ENCODE data around the gene MED31. TPM values are rescaled to one million over a fixed set of nuclear protein-coding genes. Genes with fewer than 3 reads are reported as not detected.

Gene MED31
- total and polyA plus RNA-seq, 2 of the 13 experiments (the other 11 are each of a cell fraction or from before 2014, with no cell fraction given): 19.0 to 20.9 TPM

DNA sequence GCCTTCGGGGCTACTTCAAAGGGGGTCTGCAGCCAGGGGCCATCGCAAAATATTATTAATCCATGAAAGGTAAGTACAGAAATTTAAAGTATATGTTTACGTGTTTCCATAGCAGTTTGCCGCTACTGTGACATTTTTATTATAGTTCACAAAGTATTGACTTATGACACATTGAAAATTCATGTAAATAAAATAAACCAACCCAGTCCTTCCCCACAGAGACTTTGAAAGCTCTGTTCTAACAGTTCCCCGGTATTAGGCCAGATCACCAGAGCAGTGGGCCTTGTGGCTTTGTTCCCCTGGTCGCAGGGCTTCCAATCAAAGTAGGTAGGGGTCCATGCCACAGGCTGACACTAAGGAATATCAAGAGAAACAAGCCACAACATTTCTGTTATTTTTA, 24.8 kb downstream of the MED31 start:
- Histone ChIP-seq H3K27ac (ENCODE audit: extremely low read length, insufficient read depth, low read length) (no peak overlapping the region), H3K4me1 (ENCODE audit: insufficient read depth, low read length) (no peaks in the 10 kb centered on the region), H3K36me3 (replicated peaks in 1 of 2; ENCODE audit: control insufficient read depth in 1 of 2, insufficient read depth in 2 of 2, low read length in 2 of 2) (peaks cover 14 to 65% of the 10 kb centered on the region in 2 experiments; a peak in 4 of 5 replicates), H3K4me2 (ENCODE audit: low read depth, low read length) (no peak overlapping the region), H3K27me3 (ENCODE audit: control insufficient read depth in 1 of 2, insufficient read depth in 2 of 2, low read length in 2 of 2) (no peaks in the 10 kb centered on the region), H3K4me3 (replicated peaks in 1 of 3; ENCODE audit: insufficient read depth in 1 of 3, low read depth in 2 of 3, low read length in 3 of 3) (no peak overlapping the region), H2AFZ (ENCODE audit: low read length) (no peak overlapping the region), H3K79me2 (ENCODE audit: insufficient read depth, low read length) (no peaks in the 10 kb centered on the region), H3K9ac (ENCODE audit: insufficient read depth, low read depth, low read length) (no peak overlapping the region), H4K20me1 (ENCODE audit: insufficient read depth, low read length) (no peaks in the 10 kb centered on the region), H3K9me3 (ENCODE audit: low read length) (no peaks in the 10 kb centered on the region)
- ChIA-PET POLR2A (no interaction called here), CTCF (ENCODE audit: low intra/inter-chr PET ratio, low total read pairs) (no interaction called here)
- WGBS (ENCODE audit: low lambda C conversion rate): 96% methylated on average over 6 of the region's 6 CpGs
- intact Hi-C loops (cut with micrococcal nuclease; ENCODE audit: unreplicated experiment): no loop called here
- no peak for TF ChIP-seq POLR2AphosphoS2 (IDR thresholded peaks at IDR 0.05; ENCODE audit: low read depth, low read length)
- TF ChIP-seq, protein P1, sequence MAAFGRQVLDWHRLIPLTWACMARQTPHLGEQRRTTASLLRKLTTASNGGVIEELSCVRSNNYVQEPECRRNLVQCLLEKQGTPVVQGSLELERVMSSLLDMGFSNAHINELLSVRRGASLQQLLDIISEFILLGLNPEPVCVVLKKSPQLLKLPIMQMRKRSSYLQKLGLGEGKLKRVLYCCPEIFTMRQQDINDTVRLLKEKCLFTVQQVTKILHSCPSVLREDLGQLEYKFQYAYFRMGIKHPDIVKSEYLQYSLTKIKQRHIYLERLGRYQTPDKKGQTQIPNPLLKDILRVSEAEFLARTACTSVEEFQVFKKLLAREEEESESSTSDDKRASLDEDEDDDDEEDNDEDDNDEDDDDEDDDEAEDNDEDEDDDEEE (CRISPR knock-in tag; IDR thresholded peaks at IDR 0.05): no peak
- no peak for TF ChIP-seq HOXA9 (CRISPR knock-in tag; IDR thresholded peaks at IDR 0.05; ENCODE audit: borderline replicate concordance)
- TF ChIP-seq IRF2 (CRISPR knock-in tag; IDR thresholded peaks at IDR 0.05): no peak
- TF ChIP-seq PHF5A (CRISPR knock-in tag; IDR thresholded peaks at IDR 0.05; ENCODE audit: low read depth, unreplicated experiment): no peak
- no peak for TF ChIP-seq HNRNPL (IDR thresholded peaks at IDR 0.05; ENCODE audit: low read depth, low read length)
- TF ChIP-seq MED1 (CRISPR knock-in tag; IDR thresholded peaks at IDR 0.05): no peak
- TF ChIP-seq EP300 (IDR thresholded peaks at IDR 0.05; ENCODE audit: low read depth in 2 of 2, low read length in 2 of 2): no peak
- TF ChIP-seq EP300 (CRISPR knock-in tag; IDR thresholded peaks at IDR 0.05; ENCODE audit: borderline replicate concordance): no peak
- no peak for TF ChIP-seq NFATC3 (CRISPR knock-in tag; IDR thresholded peaks at IDR 0.05)
- TF ChIP-seq THAP11 (CRISPR knock-in tag; IDR thresholded peaks at IDR 0.05): no peak
- TF ChIP-seq ZNF749 (CRISPR knock-in tag; IDR thresholded peaks at IDR 0.05; ENCODE audit: borderline replicate concordance): no peak
- TF ChIP-seq, protein P2, sequence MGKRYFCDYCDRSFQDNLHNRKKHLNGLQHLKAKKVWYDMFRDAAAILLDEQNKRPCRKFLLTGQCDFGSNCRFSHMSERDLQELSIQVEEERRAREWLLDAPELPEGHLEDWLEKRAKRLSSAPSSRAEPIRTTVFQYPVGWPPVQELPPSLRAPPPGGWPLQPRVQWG (CRISPR knock-in tag; IDR thresholded peaks at IDR 0.05; ENCODE audit: borderline replicate concordance, low read depth): no peak
- TF ChIP-seq, protein P3, sequence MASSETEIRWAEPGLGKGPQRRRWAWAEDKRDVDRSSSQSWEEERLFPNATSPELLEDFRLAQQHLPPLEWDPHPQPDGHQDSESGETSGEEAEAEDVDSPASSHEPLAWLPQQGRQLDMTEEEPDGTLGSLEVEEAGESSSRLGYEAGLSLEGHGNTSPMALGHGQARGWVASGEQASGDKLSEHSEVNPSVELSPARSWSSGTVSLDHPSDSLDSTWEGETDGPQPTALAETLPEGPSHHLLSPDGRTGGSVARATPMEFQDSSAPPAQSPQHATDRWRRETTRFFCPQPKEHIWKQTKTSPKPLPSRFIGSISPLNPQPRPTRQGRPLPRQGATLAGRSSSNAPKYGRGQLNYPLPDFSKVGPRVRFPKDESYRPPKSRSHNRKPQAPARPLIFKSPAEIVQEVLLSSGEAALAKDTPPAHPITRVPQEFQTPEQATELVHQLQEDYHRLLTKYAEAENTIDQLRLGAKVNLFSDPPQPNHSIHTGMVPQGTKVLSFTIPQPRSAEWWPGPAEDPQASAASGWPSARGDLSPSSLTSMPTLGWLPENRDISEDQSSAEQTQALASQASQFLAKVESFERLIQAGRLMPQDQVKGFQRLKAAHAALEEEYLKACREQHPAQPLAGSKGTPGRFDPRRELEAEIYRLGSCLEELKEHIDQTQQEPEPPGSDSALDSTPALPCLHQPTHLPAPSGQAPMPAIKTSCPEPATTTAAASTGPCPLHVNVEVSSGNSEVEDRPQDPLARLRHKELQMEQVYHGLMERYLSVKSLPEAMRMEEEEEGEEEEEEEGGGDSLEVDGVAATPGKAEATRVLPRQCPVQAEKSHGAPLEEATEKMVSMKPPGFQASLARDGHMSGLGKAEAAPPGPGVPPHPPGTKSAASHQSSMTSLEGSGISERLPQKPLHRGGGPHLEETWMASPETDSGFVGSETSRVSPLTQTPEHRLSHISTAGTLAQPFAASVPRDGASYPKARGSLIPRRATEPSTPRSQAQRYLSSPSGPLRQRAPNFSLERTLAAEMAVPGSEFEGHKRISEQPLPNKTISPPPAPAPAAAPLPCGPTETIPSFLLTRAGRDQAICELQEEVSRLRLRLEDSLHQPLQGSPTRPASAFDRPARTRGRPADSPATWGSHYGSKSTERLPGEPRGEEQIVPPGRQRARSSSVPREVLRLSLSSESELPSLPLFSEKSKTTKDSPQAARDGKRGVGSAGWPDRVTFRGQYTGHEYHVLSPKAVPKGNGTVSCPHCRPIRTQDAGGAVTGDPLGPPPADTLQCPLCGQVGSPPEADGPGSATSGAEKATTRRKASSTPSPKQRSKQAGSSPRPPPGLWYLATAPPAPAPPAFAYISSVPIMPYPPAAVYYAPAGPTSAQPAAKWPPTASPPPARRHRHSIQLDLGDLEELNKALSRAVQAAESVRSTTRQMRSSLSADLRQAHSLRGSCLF (CRISPR knock-in tag; IDR thresholded peaks at IDR 0.05; ENCODE audit: borderline replicate concordance): no peak
- DNase-seq (ENCODE audit: low spot score) (no peak), ATAC-seq (no peak), FAIRE-seq (no peak)
- BruUV-seq (replicated peaks): no TSS peak
- in situ Hi-C loops (cut with HindIII; ENCODE audit: extremely low pct_ligation_motif_present, low pct_unique_long_range_greater_than_20kb): no loop called here

Measured in HepG2 (cell line).